ENCODE results near the gene MS4A4E. TPM values are rescaled to one million over a fixed set of nuclear protein-coding genes. Genes with fewer than 3 reads are reported as not detected.
"Not testable (repeated sequence)": the region's sequence is repeated elsewhere in the genome, so short reads cannot be mapped to it uniquely, and the experiment has no call there.

The MS4A4E gene
- total and polyA plus RNA-seq, 2 of the 13 experiments (the other 11 are each of a cell fraction or from before 2014, with no cell fraction given): not detected

DNA sequence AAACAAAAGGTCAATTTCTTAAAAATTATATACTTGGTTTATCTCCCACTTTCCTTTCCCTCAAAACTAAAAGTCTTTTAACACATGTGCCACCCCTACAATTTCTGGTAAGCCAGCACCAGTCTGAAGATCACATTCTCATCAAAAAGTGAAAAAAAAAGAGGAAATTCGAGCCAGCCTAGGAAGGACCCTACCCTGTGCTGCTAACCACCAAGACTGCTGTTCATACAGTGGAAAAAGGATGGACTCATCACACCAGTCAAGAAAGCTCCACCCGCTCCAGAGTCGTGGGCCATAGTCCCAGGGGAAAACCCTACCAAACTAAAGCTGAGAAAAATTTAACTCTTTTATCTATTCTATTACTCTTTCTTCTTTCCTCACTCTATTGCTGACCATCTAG is 54.5 kb downstream of the MS4A4E start:
- H3K79me2 ChIP-seq (ENCODE audit: insufficient read depth, low read length); BruUV-seq (replicated peaks); H3K4me2 ChIP-seq (ENCODE audit: low read depth, low read length); H3K4me3 ChIP-seq (replicated peaks in 1 of 3; ENCODE audit: insufficient read depth in 1 of 3, low read depth in 2 of 3, low read length in 3 of 3); DNase-seq (ENCODE audit: low spot score); ATAC-seq; H4K20me1 ChIP-seq (ENCODE audit: insufficient read depth, low read length); in situ Hi-C loops (cut with HindIII; ENCODE audit: extremely low pct_ligation_motif_present, low pct_unique_long_range_greater_than_20kb); H3K4me1 ChIP-seq (ENCODE audit: insufficient read depth, low read length); CTCF ChIA-PET (ENCODE audit: low intra/inter-chr PET ratio, low total read pairs); H3K27ac ChIP-seq (ENCODE audit: extremely low read length, insufficient read depth, low read length); H2AFZ ChIP-seq (ENCODE audit: low read length); POLR2A ChIA-PET; intact Hi-C loops (cut with micrococcal nuclease; ENCODE audit: unreplicated experiment); H3K9me3 ChIP-seq (ENCODE audit: low read length); FAIRE-seq; H3K9ac ChIP-seq (ENCODE audit: insufficient read depth, low read depth, low read length); H3K36me3 ChIP-seq (replicated peaks in 1 of 2; ENCODE audit: control insufficient read depth in 1 of 2, insufficient read depth in 2 of 2, low read length in 2 of 2); H3K27me3 ChIP-seq (ENCODE audit: control insufficient read depth in 1 of 2, insufficient read depth in 2 of 2, low read length in 2 of 2): not testable (repeated sequence)
- whole genome bisulfite sequencing (ENCODE audit: low lambda C conversion rate): 21% methylated on average over 3 of the region's 3 CpGs

DNA sequence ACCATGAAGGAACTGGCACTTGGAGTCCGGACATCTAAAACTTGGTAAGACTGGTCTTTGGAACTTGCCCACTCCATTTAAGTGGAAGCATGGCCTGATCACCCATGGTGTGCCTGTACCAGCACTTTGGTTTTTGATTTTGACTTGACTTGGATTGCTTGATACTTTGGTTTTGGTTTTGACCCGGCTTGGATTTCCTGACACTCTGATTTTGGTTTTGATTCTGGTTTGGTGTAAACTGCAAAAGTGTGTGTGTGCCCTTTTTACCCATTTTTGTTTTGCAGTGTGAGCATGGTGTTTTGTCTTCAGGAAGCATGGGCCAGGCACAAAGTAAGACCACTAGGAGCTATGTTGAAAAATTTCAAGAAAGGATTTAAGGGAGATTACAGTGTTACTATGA is 56.8 kb downstream of the MS4A4E start:
- H3K4me1 ChIP-seq (ENCODE audit: insufficient read depth, low read length); H2AFZ ChIP-seq (ENCODE audit: low read length); CTCF ChIA-PET (ENCODE audit: low intra/inter-chr PET ratio, low total read pairs); H3K79me2 ChIP-seq (ENCODE audit: insufficient read depth, low read length); H4K20me1 ChIP-seq (ENCODE audit: insufficient read depth, low read length); H3K4me3 ChIP-seq (replicated peaks in 1 of 3; ENCODE audit: insufficient read depth in 1 of 3, low read depth in 2 of 3, low read length in 3 of 3); in situ Hi-C loops (cut with HindIII; ENCODE audit: extremely low pct_ligation_motif_present, low pct_unique_long_range_greater_than_20kb); DNase-seq (ENCODE audit: low spot score); POLR2A ChIA-PET; BruUV-seq (replicated peaks); H3K36me3 ChIP-seq (replicated peaks in 1 of 2; ENCODE audit: control insufficient read depth in 1 of 2, insufficient read depth in 2 of 2, low read length in 2 of 2); H3K9ac ChIP-seq (ENCODE audit: insufficient read depth, low read depth, low read length); intact Hi-C loops (cut with micrococcal nuclease; ENCODE audit: unreplicated experiment); ATAC-seq; H3K4me2 ChIP-seq (ENCODE audit: low read depth, low read length); H3K27me3 ChIP-seq (ENCODE audit: control insufficient read depth in 1 of 2, insufficient read depth in 2 of 2, low read length in 2 of 2); H3K9me3 ChIP-seq (ENCODE audit: low read length); FAIRE-seq; H3K27ac ChIP-seq (ENCODE audit: extremely low read length, insufficient read depth, low read length): not testable (repeated sequence)
- 33% methylated on average over 1 of the region's 2 CpGs for WGBS (ENCODE audit: low lambda C conversion rate)

DNA sequence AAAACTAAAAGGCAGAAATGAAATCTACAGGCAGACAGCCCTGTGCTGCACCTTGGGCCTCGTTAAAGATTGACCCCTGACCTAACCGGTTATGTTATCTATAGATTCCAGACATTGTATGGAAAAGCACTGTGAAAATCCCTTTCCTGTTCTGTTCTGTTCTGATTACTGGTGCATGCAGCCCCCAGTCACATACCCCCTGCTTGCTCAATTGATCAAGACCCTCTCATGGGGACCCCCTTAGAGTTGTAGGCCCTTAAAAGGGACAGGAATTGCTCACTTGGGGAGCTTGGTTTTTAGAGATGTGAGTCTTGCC is 57.5 kb downstream of the MS4A4E start:
- H3K27ac ChIP-seq (ENCODE audit: extremely low read length, insufficient read depth, low read length); H3K9ac ChIP-seq (ENCODE audit: insufficient read depth, low read depth, low read length); ATAC-seq; H3K9me3 ChIP-seq (ENCODE audit: low read length); H2AFZ ChIP-seq (ENCODE audit: low read length); H3K4me3 ChIP-seq (replicated peaks in 1 of 3; ENCODE audit: insufficient read depth in 1 of 3, low read depth in 2 of 3, low read length in 3 of 3); DNase-seq (ENCODE audit: low spot score); H3K79me2 ChIP-seq (ENCODE audit: insufficient read depth, low read length); H3K36me3 ChIP-seq (replicated peaks in 1 of 2; ENCODE audit: control insufficient read depth in 1 of 2, insufficient read depth in 2 of 2, low read length in 2 of 2); BruUV-seq (replicated peaks); H3K27me3 ChIP-seq (ENCODE audit: control insufficient read depth in 1 of 2, insufficient read depth in 2 of 2, low read length in 2 of 2); intact Hi-C loops (cut with micrococcal nuclease; ENCODE audit: unreplicated experiment); FAIRE-seq; H3K4me1 ChIP-seq (ENCODE audit: insufficient read depth, low read length); H3K4me2 ChIP-seq (ENCODE audit: low read depth, low read length); POLR2A ChIA-PET; H4K20me1 ChIP-seq (ENCODE audit: insufficient read depth, low read length); CTCF ChIA-PET (ENCODE audit: low intra/inter-chr PET ratio, low total read pairs); in situ Hi-C loops (cut with HindIII; ENCODE audit: extremely low pct_ligation_motif_present, low pct_unique_long_range_greater_than_20kb): not testable (repeated sequence)
- WGBS (ENCODE audit: low lambda C conversion rate): 0% methylated on average over 2 of the region's 2 CpGs

Data from HepG2 (cell line).